Measurements from ENCODE around the gene GBF1. TPM values are rescaled to one million over a fixed set of nuclear protein-coding genes. Genes with fewer than 3 reads are reported as not detected.

Gene GBF1
- total and polyA plus RNA-seq, 10 of the 15 experiments (the other 5 are each of a cell fraction or from before 2014, with no cell fraction given), result 0.82 to 42.0 (median 21.8) TPM

- no peak for TF ChIP-seq CEBPZ (IDR thresholded peaks at IDR 0.05; ENCODE audit: low read depth, low read length)
Measured at GRCh38 chr10:102376901-102377300, 131.6 kb downstream of the GBF1 start (continued).

- DNase-seq (ENCODE audit: low read depth, low spot score) (no peak), ATAC-seq (no peak), FAIRE-seq (no peak)
- Histone ChIP-seq H3K27ac (ENCODE audit: control insufficient read depth, insufficient read depth) (no peak overlapping the region), H3K79me2 (ENCODE audit: control insufficient read depth, insufficient read depth, low read length) (no peaks in the 10 kb centered on the region), H3K9ac (ENCODE audit: control insufficient read depth, insufficient read depth, low read length) (no peak overlapping the region), H3K4me2 (ENCODE audit: control insufficient read depth, insufficient read depth) (no peak overlapping the region), H3K36me3 (ENCODE audit: control insufficient read depth in 2 of 2, insufficient read depth in 2 of 2, low read length in 1 of 2) (peaks cover 20 to 28% of the 10 kb centered on the region in 2 experiments), H3K9me3 (replicated peaks; ENCODE audit: control insufficient read depth, insufficient read depth, low read length) (no peaks in the 10 kb centered on the region), H4K20me1 (ENCODE audit: control insufficient read depth, insufficient read depth) (no peaks in the 10 kb centered on the region), H3K4me3 (no peak overlapping the region), H3K4me1 (ENCODE audit: control insufficient read depth, insufficient read depth, low read length) (peaks cover 5% of the 10 kb centered on the region), H3K27me3 (replicated peaks in 1 of 2; ENCODE audit: control insufficient read depth in 2 of 2, insufficient read depth in 2 of 2, low read length in 1 of 2) (no peaks in the 10 kb centered on the region), H2AFZ (ENCODE audit: control insufficient read depth, low read depth, low read length) (no peak overlapping the region)
- TF ChIP-seq SUZ12 (IDR thresholded peaks at IDR 0.05; ENCODE audit: unreplicated experiment), result no peak
- TF ChIP-seq ATF3 (IDR thresholded peaks at IDR 0.05; ENCODE audit: borderline replicate concordance, extremely low read depth, low read depth, low read length), result no peak
- TF ChIP-seq CBFB (IDR thresholded peaks at IDR 0.05; ENCODE audit: low read depth), result no peak
- TF ChIP-seq NBN (IDR thresholded peaks at IDR 0.05), result no peak
- no peak for TF ChIP-seq CEBPB (IDR thresholded peaks at IDR 0.05; ENCODE audit: borderline replicate concordance in 1 of 2, low read depth in 2 of 2, low read length in 2 of 2)
- TF ChIP-seq GATAD2B (conservative IDR thresholded peaks at IDR 0.05; ENCODE audit: low read depth), result no peak
- no peak for TF ChIP-seq HCFC1 (IDR thresholded peaks at IDR 0.05; ENCODE audit: low read length)
- POLR2A ChIA-PET, result interaction anchor here (0.9 kb wide), 1 partner anchor 10 kb away, joined by 5 read pairs; no protein-coding TSS in a partner anchor
- CTCF ChIA-PET, result interaction anchor here (1.4 kb wide), 1 partner anchor 29 kb away, joined by 4 read pairs; no protein-coding TSS in a partner anchor
- no TSS peak for BruUV-seq (replicated peaks)
- SMC1A ChIA-PET (ENCODE audit: uncharacterized antibody, unreplicated experiment), result no interaction called here
- WGBS (ENCODE audit: insufficient coverage, insufficient replicate concordance, low lambda C conversion rate, missing lambda C conversion rate), result 85% methylated on average over 6 of the region's 6 CpGs
- in situ Hi-C loops (cut with MboI), result no loop called here
- intact Hi-C loops (cut with micrococcal nuclease; ENCODE audit: unreplicated experiment), result no loop called here
- RAD21 ChIA-PET (ENCODE audit: unreplicated experiment), result interaction anchor here (1.9 kb wide), 1 partner anchor 27 kb away, joined by 4 read pairs; no protein-coding TSS in a partner anchor
Measured at GRCh38 chr10:102379383-102379782, 134.1 kb downstream of the GBF1 start.

All from GM12878 (cell line).